ENCODE data around the gene PBX3. TPM values are rescaled to one million over a fixed set of nuclear protein-coding genes. Genes with fewer than 3 reads are reported as not detected.

Gene PBX3
- total RNA-seq, 1 donor from 2014 or later: 37.7 TPM

DNA sequence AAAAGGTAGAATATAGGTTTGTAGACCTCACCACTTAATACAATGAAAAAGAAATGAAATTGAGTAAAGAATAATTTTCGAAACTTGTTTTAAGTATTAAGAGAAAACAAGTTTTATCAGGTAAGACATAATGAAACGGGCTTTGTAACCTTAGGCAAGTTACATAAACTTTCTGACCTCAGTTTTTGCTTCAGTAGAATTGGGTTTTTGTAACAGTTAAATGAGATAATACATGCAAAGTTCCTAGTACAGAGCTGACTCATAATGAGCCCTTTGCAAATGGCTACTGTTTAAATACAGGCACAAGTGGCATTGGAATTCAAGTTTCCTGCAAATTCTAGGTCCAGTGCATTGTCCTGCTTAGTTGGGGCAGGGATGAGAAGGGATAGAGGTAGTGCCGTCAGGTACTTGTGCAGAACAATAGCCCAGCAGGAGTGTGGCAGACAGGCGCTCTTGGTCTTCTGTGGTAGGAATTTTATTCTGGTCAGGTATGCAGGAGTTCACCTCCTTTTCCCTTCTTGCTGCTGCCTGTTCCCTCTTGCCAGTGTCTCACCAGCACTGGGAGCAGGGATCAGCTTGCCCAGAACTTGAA, 203.8 kb downstream of the PBX3 start:
- H3K36me3 Mint-ChIP-seq (ENCODE audit: insufficient read depth): peaks cover 8% of the 10 kb centered on the region
- H3K9me3 Mint-ChIP-seq (ENCODE audit: low read depth): peaks cover 10% of the 10 kb centered on the region
- no peak for DNase-seq (ENCODE audit: low spot score, unreplicated experiment)
- no peaks in the 10 kb centered on the region for H3K27me3 Mint-ChIP-seq
- TF ChIP-seq CTCF (IDR thresholded peaks at IDR 0.05; ENCODE audit: unreplicated experiment): no peak
- no peak overlapping the region for H3K4me3 Mint-ChIP-seq (ENCODE audit: low read depth)
- H3K4me1 Mint-ChIP-seq (ENCODE audit: low read depth): peaks cover 13% of the 10 kb centered on the region
- H3K27ac Mint-ChIP-seq: no peak overlapping the region

- Mint-ChIP-seq H3K4me3 (ENCODE audit: low read depth) (no peak overlapping the region), H3K27ac (no peak overlapping the region)
- no peak for TF ChIP-seq CTCF (IDR thresholded peaks at IDR 0.05; ENCODE audit: unreplicated experiment)
Observed at GRCh38 chr9:125953314-125954019, 206.3 kb downstream of the PBX3 start.

GRCh38 chr9:125956102-125956501, 208.9 kb downstream of the PBX3 start:
- no peak for DNase-seq (ENCODE audit: low spot score, unreplicated experiment)
- no peak for TF ChIP-seq CTCF (IDR thresholded peaks at IDR 0.05; ENCODE audit: unreplicated experiment)
- Mint-ChIP-seq H3K36me3 (ENCODE audit: insufficient read depth) (no peaks in the 10 kb centered on the region), H3K27ac (no peak overlapping the region), H3K9me3 (ENCODE audit: low read depth) (no peaks in the 10 kb centered on the region), H3K4me3 (ENCODE audit: low read depth) (no peak overlapping the region), H3K4me1 (ENCODE audit: low read depth) (peaks cover 13% of the 10 kb centered on the region), H3K27me3 (no peaks in the 10 kb centered on the region)

More at GRCh38 chr9:125953314-125954019, 206.3 kb downstream of the PBX3 start:
- Mint-ChIP-seq H3K36me3 (ENCODE audit: insufficient read depth) (no peaks in the 10 kb centered on the region), H3K9me3 (ENCODE audit: low read depth) (no peaks in the 10 kb centered on the region), H3K4me1 (ENCODE audit: low read depth) (peaks cover 13% of the 10 kb centered on the region), H3K27me3 (no peaks in the 10 kb centered on the region)
- DNase-seq (ENCODE audit: low spot score, unreplicated experiment): no peak

GRCh38 chr9:125959315-125959714, 212.1 kb downstream of the PBX3 start:
- no peak for TF ChIP-seq CTCF (IDR thresholded peaks at IDR 0.05; ENCODE audit: unreplicated experiment)

DNA sequence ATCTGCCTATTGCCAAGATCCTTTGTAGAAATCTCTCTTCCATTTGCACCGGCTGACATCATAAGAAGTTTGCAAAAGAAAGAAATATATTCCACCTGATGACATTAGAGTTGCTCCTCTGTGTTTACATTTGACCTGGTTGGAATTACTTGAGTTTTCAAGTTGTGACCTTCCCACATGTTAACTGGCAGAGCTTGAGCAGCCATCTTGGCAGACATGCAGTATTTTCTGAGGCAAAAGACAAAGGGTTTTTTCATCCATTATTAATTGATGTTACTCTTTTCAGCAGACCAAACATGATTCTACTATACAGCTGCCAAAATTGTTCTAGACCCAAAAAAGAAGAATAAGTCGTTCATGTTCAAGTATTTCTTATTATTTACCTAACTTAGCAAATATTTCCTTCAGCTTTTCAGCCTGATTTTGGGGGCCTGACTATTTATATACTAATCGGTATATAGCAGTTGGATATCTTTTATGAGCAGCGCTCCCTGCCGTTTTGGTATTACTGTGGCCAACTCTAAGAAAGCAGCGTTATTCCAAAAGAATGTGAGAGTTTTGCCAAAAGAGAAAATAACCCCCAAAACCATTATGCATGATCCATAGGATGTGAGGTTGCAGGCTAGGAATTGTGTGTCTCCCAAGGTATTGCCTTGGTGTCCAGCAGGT, 212.9 kb downstream of the PBX3 start:
- no peak for DNase-seq (ENCODE audit: low spot score, unreplicated experiment)
- no peak overlapping the region for H3K27ac Mint-ChIP-seq
- H3K9me3 Mint-ChIP-seq (ENCODE audit: low read depth): no peaks in the 10 kb centered on the region
- H3K4me1 Mint-ChIP-seq (ENCODE audit: low read depth): peaks cover 2% of the 10 kb centered on the region
- H3K4me3 Mint-ChIP-seq (ENCODE audit: low read depth): no peak overlapping the region
- no peaks in the 10 kb centered on the region for H3K36me3 Mint-ChIP-seq (ENCODE audit: insufficient read depth)
- no peak for TF ChIP-seq CTCF (IDR thresholded peaks at IDR 0.05; ENCODE audit: unreplicated experiment)
- no peaks in the 10 kb centered on the region for H3K27me3 Mint-ChIP-seq

More at GRCh38 chr9:125959315-125959714, 212.1 kb downstream of the PBX3 start:
- no peak for DNase-seq (ENCODE audit: low spot score, unreplicated experiment)
- Mint-ChIP-seq H3K27ac (no peak overlapping the region), H3K27me3 (no peaks in the 10 kb centered on the region), H3K36me3 (ENCODE audit: insufficient read depth) (no peaks in the 10 kb centered on the region), H3K4me3 (ENCODE audit: low read depth) (no peak overlapping the region), H3K4me1 (ENCODE audit: low read depth) (peaks cover 3% of the 10 kb centered on the region), H3K9me3 (ENCODE audit: low read depth) (no peaks in the 10 kb centered on the region)

Measured in progenitor cell of endocrine pancreas (in vitro differentiated cells).